ENCODE results near the gene CDC42BPB. TPM values are rescaled to one million over a fixed set of nuclear protein-coding genes. Genes with fewer than 3 reads are reported as not detected.

Gene CDC42BPB
- total RNA-seq, 2 experiments from 2014 or later: 6.6 to 7.6 TPM

DNA sequence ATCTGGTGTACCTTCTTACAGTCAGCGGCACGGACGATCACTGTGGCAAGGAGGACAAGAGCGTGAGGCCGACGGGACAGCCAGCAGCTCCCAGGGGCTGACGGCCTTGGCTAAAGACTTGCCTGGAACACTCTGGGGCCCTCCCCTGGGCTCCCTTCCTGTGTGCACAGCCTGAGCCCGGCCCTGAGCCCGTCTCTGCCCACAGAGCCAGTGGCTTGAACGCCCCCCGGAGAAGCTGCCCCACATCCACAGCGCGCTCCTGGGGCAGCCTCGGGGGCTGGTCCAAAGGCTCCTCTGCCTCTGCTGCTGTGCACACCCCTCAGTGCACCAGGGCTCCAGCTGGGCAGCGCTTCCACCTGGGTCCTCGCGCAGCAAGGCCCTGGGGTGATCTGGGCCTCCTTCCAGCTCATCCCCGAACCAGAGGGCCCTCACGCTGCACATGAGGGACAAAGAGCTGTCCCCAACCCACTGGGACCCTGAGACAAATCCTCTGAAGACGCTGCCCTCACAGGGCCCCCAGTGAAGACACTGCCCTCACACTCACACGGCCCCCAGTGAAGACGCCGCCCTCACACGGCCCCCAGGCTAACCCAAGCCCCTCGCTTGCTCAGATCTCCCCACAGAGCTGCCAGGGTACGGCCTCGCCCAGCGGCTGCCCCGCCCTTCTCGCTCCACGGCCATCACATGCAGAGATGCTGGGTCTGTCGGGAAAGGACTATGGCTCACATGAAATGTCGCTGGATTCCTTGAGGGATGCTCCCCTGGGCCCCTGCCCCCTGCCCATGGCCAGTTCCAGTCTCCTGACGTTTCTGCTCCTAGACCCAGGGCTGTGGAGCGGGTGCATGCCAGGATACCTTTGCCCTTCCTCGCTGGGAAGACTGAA, 112.7 kb downstream of the CDC42BPB start:
- Histone ChIP-seq H3K4me1 (ENCODE audit: insufficient read depth, low read length) (peaks cover 31% of the 10 kb centered on the region), H3K27ac (ENCODE audit: low read depth in 1 of 2, low read length in 2 of 2) (no peak overlapping the region), H3K9me3 (ENCODE audit: control insufficient read depth in 1 of 2, insufficient read depth in 1 of 2, low read length in 2 of 2) (no peaks in the 10 kb centered on the region), H3K4me3 (ENCODE audit: low read length) (no peak overlapping the region), H3K36me3 (ENCODE audit: insufficient read depth, low read length) (no peaks in the 10 kb centered on the region), H3K27me3 (ENCODE audit: control insufficient read depth in 1 of 2, insufficient read depth in 2 of 2, low read length in 2 of 2) (no peaks in the 10 kb centered on the region)
- no peaks in the 10 kb centered on the region for H3K27me3 Mint-ChIP-seq
- TF ChIP-seq, protein P1, sequence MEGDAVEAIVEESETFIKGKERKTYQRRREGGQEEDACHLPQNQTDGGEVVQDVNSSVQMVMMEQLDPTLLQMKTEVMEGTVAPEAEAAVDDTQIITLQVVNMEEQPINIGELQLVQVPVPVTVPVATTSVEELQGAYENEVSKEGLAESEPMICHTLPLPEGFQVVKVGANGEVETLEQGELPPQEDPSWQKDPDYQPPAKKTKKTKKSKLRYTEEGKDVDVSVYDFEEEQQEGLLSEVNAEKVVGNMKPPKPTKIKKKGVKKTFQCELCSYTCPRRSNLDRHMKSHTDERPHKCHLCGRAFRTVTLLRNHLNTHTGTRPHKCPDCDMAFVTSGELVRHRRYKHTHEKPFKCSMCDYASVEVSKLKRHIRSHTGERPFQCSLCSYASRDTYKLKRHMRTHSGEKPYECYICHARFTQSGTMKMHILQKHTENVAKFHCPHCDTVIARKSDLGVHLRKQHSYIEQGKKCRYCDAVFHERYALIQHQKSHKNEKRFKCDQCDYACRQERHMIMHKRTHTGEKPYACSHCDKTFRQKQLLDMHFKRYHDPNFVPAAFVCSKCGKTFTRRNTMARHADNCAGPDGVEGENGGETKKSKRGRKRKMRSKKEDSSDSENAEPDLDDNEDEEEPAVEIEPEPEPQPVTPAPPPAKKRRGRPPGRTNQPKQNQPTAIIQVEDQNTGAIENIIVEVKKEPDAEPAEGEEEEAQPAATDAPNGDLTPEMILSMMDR (IDR thresholded peaks at IDR 0.05): no peak
- no peaks in the 10 kb centered on the region for H3K9me3 Mint-ChIP-seq
- ATAC-seq (ENCODE audit: poor library complexity) (no peak), DNase-seq (no peak)
- peaks cover 4% of the 10 kb centered on the region for H3K36me3 Mint-ChIP-seq (ENCODE audit: low read depth)
- CTCF ChIA-PET: no interaction called here
- POLR2A ChIA-PET: no interaction called here
- H3K27ac Mint-ChIP-seq: no peak overlapping the region
- intact Hi-C loops (cut with DNase I, micrococcal nuclease): no loop called here
- H3K4me3 Mint-ChIP-seq: no peak overlapping the region
- H3K4me1 Mint-ChIP-seq (ENCODE audit: low read depth): peaks cover 27% of the 10 kb centered on the region

GRCh38 chr14:102943979-102944378, 113.4 kb downstream of the CDC42BPB start:
- H3K36me3 Mint-ChIP-seq (ENCODE audit: low read depth): peaks cover 4% of the 10 kb centered on the region
- POLR2A ChIA-PET: no interaction called here
- no peak overlapping the region for H3K27ac Mint-ChIP-seq
- H3K9me3 ChIP-seq (ENCODE audit: control insufficient read depth in 1 of 2, insufficient read depth in 1 of 2, low read length in 2 of 2): no peaks in the 10 kb centered on the region
- H3K27me3 Mint-ChIP-seq: no peaks in the 10 kb centered on the region
- no peak for ATAC-seq (ENCODE audit: poor library complexity)
- H3K27me3 ChIP-seq (ENCODE audit: control insufficient read depth in 1 of 2, insufficient read depth in 2 of 2, low read length in 2 of 2): no peaks in the 10 kb centered on the region
- H3K36me3 ChIP-seq (ENCODE audit: insufficient read depth, low read length): no peaks in the 10 kb centered on the region
- H3K9me3 Mint-ChIP-seq: no peaks in the 10 kb centered on the region
- peaks cover 24% of the 10 kb centered on the region for H3K4me1 ChIP-seq (ENCODE audit: insufficient read depth, low read length)
- peaks cover 20% of the 10 kb centered on the region for H3K4me1 Mint-ChIP-seq (ENCODE audit: low read depth)
- H3K4me3 ChIP-seq (ENCODE audit: low read length): no peak overlapping the region
- H3K27ac ChIP-seq (ENCODE audit: low read depth in 1 of 2, low read length in 2 of 2): no peak overlapping the region
- intact Hi-C loops (cut with DNase I, micrococcal nuclease): no loop called here
- TF ChIP-seq, protein P1 (IDR thresholded peaks at IDR 0.05): no peak
- DNase-seq: no peak
- H3K4me3 Mint-ChIP-seq: no peak overlapping the region
- CTCF ChIA-PET: no interaction called here

DNA sequence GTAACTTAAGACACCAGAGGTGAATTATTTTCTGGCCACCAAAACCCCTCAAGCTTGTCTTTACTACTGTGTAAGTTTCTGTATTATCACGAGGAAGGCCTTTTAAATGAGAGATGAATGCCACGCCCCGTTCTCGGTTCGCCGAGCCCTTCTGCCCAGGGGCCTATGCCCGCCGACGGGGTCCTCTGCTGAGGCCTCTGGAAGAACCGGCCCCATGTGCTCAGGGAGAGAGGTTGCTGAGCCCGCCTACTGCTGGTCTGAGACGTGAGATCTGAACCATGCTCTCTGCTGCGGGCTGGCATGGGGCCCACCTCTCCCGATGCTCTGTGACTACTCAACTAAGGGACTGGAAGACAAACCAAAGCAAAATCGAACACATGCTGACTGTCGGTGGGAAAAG, 113.9 kb downstream of the CDC42BPB start:
- no peak overlapping the region for H3K27ac ChIP-seq (ENCODE audit: low read depth in 1 of 2, low read length in 2 of 2)
- POLR2A ChIA-PET: no interaction called here
- Mint-ChIP-seq H3K4me3 (no peak overlapping the region), H3K9me3 (no peaks in the 10 kb centered on the region), H3K27ac (no peak overlapping the region), H3K27me3 (no peaks in the 10 kb centered on the region), H3K4me1 (ENCODE audit: low read depth) (peaks cover 17% of the 10 kb centered on the region), H3K36me3 (ENCODE audit: low read depth) (peaks cover 4% of the 10 kb centered on the region)
- H3K36me3 ChIP-seq (ENCODE audit: insufficient read depth, low read length): no peaks in the 10 kb centered on the region
- intact Hi-C loops (cut with DNase I, micrococcal nuclease): no loop called here
- CTCF ChIA-PET: no interaction called here
- DNase-seq (no peak), ATAC-seq (ENCODE audit: poor library complexity) (no peak)
- H3K4me1 ChIP-seq (ENCODE audit: insufficient read depth, low read length): peaks cover 19% of the 10 kb centered on the region
- H3K27me3 ChIP-seq (ENCODE audit: control insufficient read depth in 1 of 2, insufficient read depth in 2 of 2, low read length in 2 of 2): no peaks in the 10 kb centered on the region
- no peak overlapping the region for H3K4me3 ChIP-seq (ENCODE audit: low read length)
- H3K9me3 ChIP-seq (ENCODE audit: control insufficient read depth in 1 of 2, insufficient read depth in 1 of 2, low read length in 2 of 2): no peaks in the 10 kb centered on the region
- TF ChIP-seq, protein P1 (IDR thresholded peaks at IDR 0.05): no peak
